K562 (cell line): ENCODE results near the gene EXOC7.

Experiments
- CHAMP1 ChIP-seq: fragments of 450-650 bp; IDR thresholded peaks from 2 replicates; pipeline ENCODE4 v1.6.1; 2016; ENCODE audit warnings: mild to moderate bottlenecking
- POLR2AphosphoS5 ChIP-seq: IDR thresholded peaks from 2 replicates; pipeline ENCODE4 v1.6.1; 2011; ENCODE audit warnings: mild to moderate bottlenecking, low read depth, low read length, moderate library complexity; ENCODE audit not compliant: control insufficient read depth, insufficient read depth
- STAT6 ChIP-seq: sonication (generic); formaldehyde crosslinking; IDR thresholded peaks from 2 replicates; pipeline ENCODE4 v1.8.1; 2023; ENCODE audit warnings: mild to moderate bottlenecking, missing genetic modification reagents
- ZNF23 ChIP-seq: fragments of 250-450 bp; sonication (Bioruptor Pico); IDR thresholded peaks from 2 replicates; pipeline ENCODE4 v1.4.0; 2020; ENCODE audit warnings: mild to moderate bottlenecking

- TF ChIP-seq ZNF23 (CRISPR knock-in tag) (no peak), POLR2AphosphoS5 (no peak), CHAMP1 (no peak), STAT6 (CRISPR knock-in tag) (no peak)
Measured at GRCh38 chr17:76079535-76079955, 24.0 kb downstream of the EXOC7 start.
